ENCODE data around the gene MRLN. TPM values are rescaled to one million over a fixed set of nuclear protein-coding genes. Genes with fewer than 3 reads are reported as not detected.

Gene MRLN
- total RNA-seq, 2 experiments from 2014 or later, result not detected

GRCh38 chr10:59687657-59688056 lies 65.6 kb downstream of the MRLN start:
- Histone ChIP-seq H2AFZ (ENCODE audit: low read length) (no peak overlapping the region), H4K20me1 (ENCODE audit: insufficient read depth, low read length) (no peaks in the 10 kb centered on the region), H3K4me2 (ENCODE audit: low read length) (no peak overlapping the region), H3K9me2 (ENCODE audit: insufficient read depth, low read length) (no peaks in the 10 kb centered on the region), H3K4me3 (ENCODE audit: low read depth, low read length, poor library complexity, severe bottlenecking) (no peak overlapping the region), H3K36me3 (ENCODE audit: insufficient read depth, low read length) (no peaks in the 10 kb centered on the region), H3K4me1 (ENCODE audit: insufficient read depth, low read length, poor library complexity, severe bottlenecking) (no peaks in the 10 kb centered on the region), H3K27ac (ENCODE audit: low read depth, low read length, poor library complexity, severe bottlenecking) (no peak overlapping the region), H3K79me2 (ENCODE audit: insufficient read depth, low read depth, low read length) (no peaks in the 10 kb centered on the region), H3K9me3 (ENCODE audit: low read length) (no peaks in the 10 kb centered on the region)
- CTCF ChIA-PET (ENCODE audit: unreplicated experiment), result no interaction called here
- DNase-seq (ENCODE audit: low spot score), result no peak
- POLR2A ChIA-PET, result interaction anchor here (0.7 kb wide), 1 partner anchor 71 kb away, joined by 3 read pairs; no protein-coding TSS in a partner anchor
- TF ChIP-seq EZH2phosphoT487 (IDR thresholded peaks at IDR 0.05; ENCODE audit: borderline replicate concordance, low read depth, low read length) (no peak), CTCF (conservative IDR thresholded peaks at IDR 0.05; ENCODE audit: low read length) (no peak)
- no TSS peak for BruUV-seq (replicated peaks)
- intact Hi-C loops (cut with micrococcal nuclease; ENCODE audit: unreplicated experiment), result no loop called here

Other genes starting within 250 kb of the MRLN start
- gene SLC16A9, start 43.6 kb downstream of the MRLN start, total RNA-seq (2014; rRNA removed; shearing (Covaris generic)), result not detected in 2 replicates
- not detected in 2 replicates for gene SLC16A9, start 43.6 kb downstream of the MRLN start, total RNA-seq (2022)
- gene CCDC6, start 153.1 kb upstream of the MRLN start, total RNA-seq (2014; rRNA removed; shearing (Covaris generic)), result 9.5 and 10.9 TPM in 2 replicates
- 22.4 and 25.4 TPM in 2 replicates for gene CCDC6, start 153.1 kb upstream of the MRLN start, total RNA-seq (2022)

Data from OCI-LY7 (cell line).